ENCODE measurements around the gene OR8S1.

OR8S1 gene

GRCh38 chr12:48557919-48558318, 32.5 kb downstream of the OR8S1 start:
- FAIRE-seq: no peak

- no peak for FAIRE-seq
Observed at GRCh38 chr12:48567731-48568130, 42.3 kb downstream of the OR8S1 start.

GRCh38 chr12:48569946-48570345, 44.5 kb downstream of the OR8S1 start, which contains the start of gene LALBA:
TSS of gene LALBA (minus strand) at chr12:48570046. CDS start at chr12:48570020, 26 bp downstream.
- FAIRE-seq: no peak

- no peak for FAIRE-seq
Observed at GRCh38 chr12:48572326-48572725, 46.9 kb downstream of the OR8S1 start.

All from colon (tissue), 2 donors.